GM18502 (cell line): ENCODE results near the gene THSD7A.
"Not testable (repeated sequence)": the region's sequence is repeated elsewhere in the genome, so short reads cannot be mapped to it uniquely, and the experiment has no call there.

Source experiments
- ATAC-seq: cut with Tn5 transposase; IDR thresholded peaks from one replicate; pipeline ENCODE4 v1.9.1; 2021; ENCODE audit warnings: mild to moderate bottlenecking; ENCODE audit not compliant: unreplicated experiment, poor library complexity

Gene THSD7A

GRCh38 chr7:11533229-11533820 is 298.7 kb downstream of the THSD7A start:
- ATAC-seq: no peak

- no peak for ATAC-seq
Measured at GRCh38 chr7:11529382-11529781, 302.6 kb downstream of the THSD7A start.

GRCh38 chr7:11527707-11528106 is 304.3 kb downstream of the THSD7A start:
- ATAC-seq: no peak

- no peak for ATAC-seq
Measured at GRCh38 chr7:11524476-11525397, 307.3 kb downstream of the THSD7A start.

GRCh38 chr7:11521964-11522499 is 310.0 kb downstream of the THSD7A start:
- ATAC-seq: not testable (repeated sequence)

- no peak for ATAC-seq
Measured at GRCh38 chr7:11517853-11518252, 314.1 kb downstream of the THSD7A start.

- no peak for ATAC-seq
Measured at GRCh38 chr7:11516328-11516727, 315.7 kb downstream of the THSD7A start.

GRCh38 chr7:11513460-11513859 is 318.5 kb downstream of the THSD7A start:
- no peak for ATAC-seq

GRCh38 chr7:11507929-11508328 is 324.1 kb downstream of the THSD7A start:
- no peak for ATAC-seq

GRCh38 chr7:11506417-11506816 is 325.6 kb downstream of the THSD7A start:
- no peak for ATAC-seq

GRCh38 chr7:11505471-11505985 is 326.5 kb downstream of the THSD7A start:
- no peak for ATAC-seq

- no peak for ATAC-seq
Measured at GRCh38 chr7:11492307-11492706, 339.7 kb downstream of the THSD7A start.

GRCh38 chr7:11491811-11492210 is 340.2 kb downstream of the THSD7A start:
- ATAC-seq: no peak

GRCh38 chr7:11489280-11489679 is 342.7 kb downstream of the THSD7A start:
- ATAC-seq: no peak

- no peak for ATAC-seq
Measured at GRCh38 chr7:11486271-11486670, 345.7 kb downstream of the THSD7A start.

GRCh38 chr7:11485636-11486035 is 346.4 kb downstream of the THSD7A start:
- no peak for ATAC-seq

GRCh38 chr7:11480143-11480542 is 351.9 kb downstream of the THSD7A start:
- ATAC-seq: no peak

GRCh38 chr7:11478882-11479281 is 353.1 kb downstream of the THSD7A start:
- ATAC-seq: no peak

- no peak for ATAC-seq
Measured at GRCh38 chr7:11478426-11478825, 353.6 kb downstream of the THSD7A start.

GRCh38 chr7:11474902-11475585 is 357.0 kb downstream of the THSD7A start:
- ATAC-seq: no peak
